HG03196 (cell line): ENCODE data around the gene HUNK.
"Not testable (repeated sequence)": the region's sequence is repeated elsewhere in the genome, so short reads cannot be mapped to it uniquely, and the experiment has no call there.

Experiments
- ATAC-seq: cut with Tn5 transposase; IDR thresholded peaks from one replicate; pipeline ENCODE4 v1.9.1; 2021; ENCODE audit not compliant: unreplicated experiment

The HUNK gene

DNA sequence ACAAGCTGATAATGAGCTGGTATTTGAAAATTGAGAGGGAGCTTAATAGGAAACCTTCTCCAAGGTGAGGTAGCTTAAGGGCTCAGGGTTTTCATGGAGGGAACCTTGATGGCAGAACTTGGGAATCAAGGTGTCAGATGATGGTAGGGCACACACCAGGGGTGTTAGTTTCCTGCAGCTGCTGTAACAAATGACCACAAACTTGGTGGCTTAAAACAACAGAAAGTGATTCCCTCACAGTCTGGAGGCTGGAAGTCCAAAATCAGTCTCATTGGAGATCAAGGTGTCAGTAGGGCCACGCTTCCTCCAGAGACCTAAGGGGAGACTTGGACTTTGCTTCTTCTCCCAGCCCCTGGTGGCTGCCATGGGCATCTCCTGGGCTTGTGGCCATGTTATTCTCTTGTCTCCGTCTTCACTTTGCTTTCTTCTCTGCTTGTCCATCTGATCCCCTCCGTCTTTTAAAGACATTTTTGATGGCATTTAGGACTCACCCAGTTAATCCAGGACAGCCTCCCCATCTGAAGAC lies 45.5 kb downstream of the HUNK start:
- no peak for ATAC-seq

DNA sequence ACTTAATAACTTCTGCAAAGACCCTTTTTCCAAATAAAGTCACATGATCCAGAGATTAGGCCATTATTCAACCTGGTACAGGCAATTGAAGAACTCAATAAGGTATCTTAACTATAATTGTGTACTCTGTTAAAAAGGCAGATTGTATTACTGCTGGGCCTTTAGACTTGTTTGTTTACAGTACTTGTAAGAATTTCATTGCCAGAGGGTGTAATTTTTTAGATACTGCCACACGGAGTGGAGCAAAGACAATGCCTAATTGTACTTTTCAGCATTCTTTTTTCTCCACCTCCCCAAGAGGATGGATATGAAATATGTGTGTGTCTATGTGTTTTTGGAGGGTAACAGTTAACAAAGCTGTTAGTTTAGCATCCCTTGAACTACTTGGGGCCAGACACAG lies 47.5 kb downstream of the HUNK start:
- ATAC-seq: no peak

DNA sequence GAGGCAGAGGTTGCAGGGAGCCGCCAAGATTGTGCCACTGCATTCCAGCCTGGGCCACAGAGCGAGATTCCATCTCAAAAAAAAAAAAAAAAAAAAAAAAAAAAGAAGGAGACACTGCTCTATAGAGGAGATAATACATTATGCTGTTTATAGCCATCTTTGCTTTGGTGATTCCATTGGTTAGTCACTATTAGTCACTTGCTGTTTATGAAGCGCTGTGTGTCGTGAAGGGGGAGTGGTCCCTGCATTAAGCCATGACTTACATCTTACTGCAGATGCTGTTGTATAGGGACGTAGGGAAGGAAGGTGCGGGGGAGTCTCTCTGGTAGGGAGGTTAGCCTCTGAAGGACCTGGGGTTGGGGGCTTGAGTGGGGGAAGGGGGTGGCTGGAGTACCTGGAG lies 48.3 kb downstream of the HUNK start:
- ATAC-seq: no peak

DNA sequence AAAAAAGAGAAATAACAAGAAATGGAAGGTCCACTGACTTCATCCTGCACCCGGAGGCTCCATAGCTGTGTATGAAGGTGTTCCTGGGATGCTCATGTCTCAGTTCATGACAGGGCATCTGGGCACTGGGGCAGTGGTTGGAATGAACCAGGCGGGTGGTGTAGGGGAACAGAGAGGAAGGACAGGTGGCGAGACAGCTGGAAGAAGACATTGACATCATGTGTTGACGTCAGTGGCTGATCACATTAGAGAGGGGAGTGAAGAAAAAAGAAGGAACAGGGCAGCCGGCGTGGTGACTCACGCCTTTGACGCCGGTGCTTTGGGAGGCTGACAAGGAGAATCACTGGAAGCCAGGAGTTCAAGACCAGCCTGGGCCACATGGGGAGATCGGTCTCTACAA lies 50.1 kb downstream of the HUNK start:
- no peak for ATAC-seq

DNA sequence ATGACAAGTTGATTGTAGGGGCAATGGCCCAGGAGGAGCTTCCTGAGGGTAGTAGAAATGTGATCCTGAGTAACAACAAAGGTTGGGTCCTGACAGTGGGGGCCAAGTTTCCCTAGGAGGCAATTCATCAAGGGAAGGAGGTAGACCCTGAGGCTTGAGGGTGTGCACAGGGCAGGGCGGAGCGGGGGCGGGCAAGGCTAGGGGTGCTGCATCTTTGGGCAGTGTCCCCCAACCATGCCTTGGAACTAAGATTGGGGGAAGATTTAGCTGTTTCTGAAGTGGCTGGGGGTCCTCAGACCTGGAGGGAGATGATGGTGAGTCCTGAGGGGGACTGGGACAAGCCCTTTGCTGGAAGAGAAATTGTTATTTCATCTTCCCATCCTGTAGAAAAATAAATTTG lies 50.9 kb downstream of the HUNK start:
- no peak for ATAC-seq

DNA sequence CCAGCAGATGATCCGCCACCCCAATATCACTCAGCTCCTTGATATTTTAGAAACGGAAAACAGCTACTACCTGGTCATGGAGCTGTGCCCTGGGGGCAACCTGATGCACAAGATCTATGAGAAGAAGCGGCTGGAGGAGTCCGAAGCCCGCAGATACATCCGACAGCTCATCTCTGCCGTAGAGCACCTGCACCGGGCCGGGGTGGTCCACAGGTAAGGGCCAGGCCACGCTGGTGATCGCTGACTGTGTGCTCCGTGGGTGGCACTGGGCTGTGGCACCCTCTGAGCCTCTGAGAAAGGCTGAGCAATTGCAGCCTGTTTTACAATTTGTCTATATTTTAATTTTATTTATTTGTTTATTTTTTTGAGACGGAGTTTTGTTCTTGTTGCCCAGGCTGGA lies 51.7 kb downstream of the HUNK start:
- ATAC-seq: no peak

DNA sequence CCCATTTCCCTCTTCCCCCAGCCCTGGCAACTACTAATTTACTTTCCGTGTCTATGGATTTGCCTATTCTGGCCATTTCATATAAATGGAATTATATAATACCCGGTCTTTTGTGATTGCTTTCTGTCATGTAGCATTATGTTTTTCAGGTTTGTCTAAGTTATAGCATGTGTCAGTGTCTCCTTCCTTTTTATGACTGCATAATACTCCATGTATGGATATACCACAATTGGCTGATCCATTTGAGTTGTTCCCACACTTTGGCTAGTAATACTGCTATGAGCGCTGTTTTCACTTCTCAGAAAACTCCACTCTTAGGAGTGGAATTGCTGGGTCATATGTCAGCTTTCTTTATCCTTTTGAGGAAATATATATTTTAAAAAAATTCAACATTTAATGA lies 53.7 kb downstream of the HUNK start:
- ATAC-seq: no peak

DNA sequence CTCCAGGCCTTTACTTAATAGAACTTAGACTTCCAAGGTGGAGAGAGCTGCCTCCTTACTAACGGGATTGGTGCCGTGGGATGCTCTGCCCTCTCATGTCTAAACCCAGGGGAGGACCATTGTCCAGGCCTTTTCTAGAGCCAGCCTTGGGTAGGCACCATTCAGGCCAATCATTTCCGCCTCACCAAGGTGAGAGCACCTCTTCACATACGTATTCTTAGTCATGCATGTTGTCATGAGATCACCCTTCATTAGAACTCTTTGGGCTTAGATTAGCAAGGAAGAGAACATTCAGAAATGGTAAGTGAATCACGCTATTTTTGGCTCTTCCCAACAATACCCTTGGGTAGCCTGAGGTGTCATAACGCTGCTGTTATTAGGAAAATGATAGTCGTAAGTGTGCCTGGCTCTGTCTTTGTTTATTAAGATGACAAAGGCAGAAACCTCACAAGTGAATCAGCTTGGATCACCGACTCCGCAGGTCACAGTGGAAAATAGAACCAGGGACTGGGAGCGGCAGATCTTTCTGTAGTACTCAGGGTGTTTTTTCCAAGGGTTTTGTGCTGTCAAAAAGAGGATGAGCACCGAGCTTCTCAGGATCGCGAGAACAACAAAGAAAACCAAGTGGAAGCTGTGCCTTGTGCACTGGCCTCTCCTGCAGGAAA lies 55.0 kb downstream of the HUNK start:
- no peak for ATAC-seq

DNA sequence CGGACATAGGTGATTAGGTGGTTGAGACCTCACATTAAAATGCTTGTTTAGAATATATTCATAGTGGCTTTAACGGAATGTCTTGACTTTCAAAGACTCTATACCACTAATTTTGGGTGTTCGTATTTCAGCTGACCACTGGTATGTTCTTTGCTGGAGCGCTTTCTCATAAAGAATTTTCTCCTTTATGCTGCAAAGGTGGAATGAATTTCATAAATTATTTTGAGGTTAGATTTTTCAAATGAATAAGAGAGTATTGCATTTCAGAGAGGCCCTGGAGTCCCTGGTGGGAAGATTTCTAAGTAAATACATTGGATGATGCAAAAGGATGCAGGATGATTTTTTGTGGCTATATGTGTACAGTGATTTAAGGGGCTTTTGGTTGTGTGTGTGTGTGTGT lies 55.8 kb downstream of the HUNK start:
- ATAC-seq: no peak

DNA sequence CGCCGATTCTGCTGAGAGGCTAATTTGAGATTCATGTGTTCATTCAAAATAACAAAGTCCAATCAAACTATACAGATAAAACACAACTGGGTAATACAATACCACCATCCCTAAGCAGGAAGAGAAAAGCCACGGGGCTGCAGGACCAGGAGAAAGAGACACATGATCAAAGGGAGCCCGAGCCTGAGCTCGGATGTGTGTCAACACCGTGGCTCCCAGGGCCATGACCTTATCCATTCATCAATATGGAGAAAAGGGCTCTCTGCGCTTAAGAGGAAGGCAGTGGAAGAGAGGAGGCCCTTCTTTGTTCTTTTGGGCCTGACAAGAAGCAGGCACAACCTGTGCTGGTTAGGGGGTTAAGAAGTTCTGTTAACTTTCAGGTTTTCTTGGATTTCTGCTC lies 56.7 kb downstream of the HUNK start:
- no peak for ATAC-seq

DNA sequence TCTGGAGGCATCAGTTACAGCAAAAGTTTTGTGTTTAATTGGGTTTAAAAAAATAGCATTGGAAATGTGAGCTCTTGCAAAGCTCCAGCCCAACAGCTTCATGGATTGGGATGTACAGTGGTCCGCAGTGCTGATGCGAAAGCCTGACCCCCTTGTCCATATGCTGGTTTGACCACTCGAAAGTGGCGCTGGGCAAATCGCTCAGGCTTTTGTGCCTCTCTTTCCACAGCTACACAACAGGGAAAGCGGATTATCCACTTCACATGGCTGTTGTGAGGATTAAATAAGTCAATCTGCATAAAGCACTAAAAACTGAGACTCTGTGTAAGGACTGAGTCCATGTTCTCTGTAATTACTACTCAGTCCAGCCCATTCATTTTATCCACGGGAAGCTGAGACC lies 57.2 kb downstream of the HUNK start:
- ATAC-seq: no peak

DNA sequence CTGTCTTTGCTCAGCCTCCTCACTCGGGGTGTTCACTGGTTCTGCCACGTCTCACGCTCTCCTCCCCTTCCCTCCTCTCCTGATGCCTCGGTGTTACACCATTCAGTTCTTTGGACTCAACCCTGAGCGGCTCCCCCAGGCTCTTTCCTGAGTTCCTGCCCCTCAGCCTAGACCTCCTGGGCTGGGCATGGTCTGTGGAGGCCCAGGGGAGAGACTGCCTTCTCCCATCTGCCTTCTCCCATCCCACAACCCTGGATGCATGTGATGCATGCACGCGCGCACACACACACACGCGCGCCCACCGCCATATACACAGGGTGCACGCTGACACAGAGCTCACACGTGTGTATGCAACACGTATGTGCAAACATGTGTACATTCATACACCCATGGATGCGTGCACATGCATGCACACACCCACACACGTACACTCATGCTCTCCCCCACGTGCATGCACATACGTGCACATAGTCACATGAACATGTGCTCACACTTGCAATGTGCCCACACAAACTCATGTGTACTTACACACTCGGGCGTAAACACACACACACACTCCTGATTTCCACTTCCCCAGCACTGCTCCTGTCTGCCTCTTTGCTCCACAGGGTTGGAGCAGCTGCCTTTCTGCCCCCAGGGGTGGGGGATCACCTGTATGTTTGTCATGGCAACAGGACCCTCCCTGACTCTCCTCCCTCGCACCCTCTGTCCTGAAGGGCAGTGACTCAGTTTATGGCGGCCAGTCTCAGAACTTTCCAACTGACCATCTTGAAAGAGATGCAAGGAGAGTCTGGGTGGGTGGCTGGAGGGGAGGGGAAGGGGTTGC lies 59.0 kb downstream of the HUNK start:
- no peak for ATAC-seq

DNA sequence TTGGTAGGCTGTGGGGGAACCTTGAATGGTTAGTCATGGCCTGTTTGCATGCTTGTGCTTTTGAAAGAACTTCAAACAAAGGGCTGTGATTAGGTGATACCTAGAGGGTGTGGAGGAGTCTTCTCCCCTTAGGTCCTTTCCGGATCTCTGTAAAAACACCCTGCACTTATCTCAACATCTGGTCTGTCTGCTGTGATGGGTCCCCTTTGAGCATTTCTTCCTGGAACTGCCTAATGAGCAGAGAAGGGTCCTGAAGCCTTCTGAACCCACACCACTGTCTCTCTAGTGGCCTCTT lies 59.6 kb downstream of the HUNK start:
- ATAC-seq: no peak

DNA sequence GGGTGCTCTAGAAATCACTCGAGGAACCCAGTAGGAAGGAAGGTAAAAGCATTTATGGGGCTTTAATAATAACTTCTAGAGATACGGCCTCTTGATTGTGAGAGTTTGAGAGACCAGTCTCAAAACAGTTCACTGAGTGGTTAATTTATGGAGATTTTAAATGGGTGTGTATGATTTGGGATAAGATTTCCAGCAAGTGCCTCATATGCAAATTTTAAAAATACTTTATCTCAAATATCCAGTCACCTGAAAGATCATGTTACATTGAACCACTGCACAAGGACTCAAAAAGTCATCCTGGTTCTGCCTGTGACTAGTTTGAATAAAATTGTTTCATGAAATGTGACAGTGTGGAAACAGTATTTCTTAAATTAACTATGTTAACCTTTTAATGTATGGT lies 64.5 kb downstream of the HUNK start:
- no peak for ATAC-seq

DNA sequence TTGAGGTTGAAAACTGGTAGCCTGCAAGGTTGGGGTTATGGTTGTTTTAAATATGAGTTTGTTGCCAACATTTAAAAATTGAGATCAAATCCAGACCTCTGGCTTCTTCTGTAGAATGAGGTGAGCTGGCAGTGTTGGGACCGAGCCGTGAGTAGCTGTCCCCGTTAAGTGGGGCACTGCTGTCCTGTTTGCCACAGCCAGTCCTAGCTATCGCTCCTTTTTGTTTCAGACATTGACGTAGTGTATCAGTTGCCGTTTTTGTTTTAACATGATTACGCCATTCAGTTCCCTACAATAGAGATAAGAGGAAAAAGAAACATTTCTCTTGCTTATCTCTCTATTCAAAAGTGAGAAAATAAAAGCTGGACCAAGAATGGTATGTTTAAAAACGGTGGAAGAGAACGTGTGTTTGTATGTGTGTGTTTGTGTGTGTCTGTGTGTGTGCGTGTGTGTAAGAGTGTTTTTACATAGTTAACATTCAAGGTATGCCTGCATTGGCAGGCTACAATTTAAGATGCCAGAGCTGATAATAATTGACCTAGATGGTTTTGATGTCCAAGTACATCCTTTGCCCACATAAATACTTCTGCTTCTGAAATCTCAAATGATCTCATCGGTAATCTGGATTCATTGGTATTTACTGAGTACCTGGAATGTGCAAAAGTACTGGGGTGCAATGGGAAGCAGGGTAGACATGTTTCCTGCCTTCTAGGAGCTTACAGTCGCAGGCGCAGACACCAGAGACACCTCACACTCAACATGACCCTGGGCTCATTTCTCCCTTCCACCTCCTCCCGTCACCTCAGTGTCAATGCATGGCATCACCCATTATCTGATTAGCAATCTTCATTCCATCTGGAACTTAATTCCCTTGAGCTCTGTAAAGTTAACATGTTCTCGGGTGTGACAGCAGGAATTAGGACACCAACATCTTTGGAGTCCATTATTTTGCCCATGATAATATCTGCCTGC lies 65.8 kb downstream of the HUNK start:
- no peak for ATAC-seq

DNA sequence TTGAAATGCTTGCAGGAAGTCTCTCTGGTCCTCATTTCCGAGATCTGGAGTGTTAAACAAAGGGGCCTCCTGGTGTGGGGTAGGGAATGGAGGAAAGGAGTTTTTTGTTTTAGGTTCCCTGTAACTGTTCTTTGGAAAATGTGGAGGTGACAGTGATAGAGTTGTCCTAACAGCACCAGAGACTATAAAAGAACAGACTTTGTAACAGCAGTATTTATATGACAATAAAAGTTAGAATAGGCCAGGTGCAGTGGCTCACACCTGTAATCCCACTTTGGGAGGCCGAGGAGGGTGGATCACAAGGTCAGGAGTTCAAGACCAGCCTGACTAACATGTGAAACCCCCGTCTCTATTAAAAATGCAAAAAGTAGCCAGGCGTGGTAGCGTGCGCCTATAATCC lies 68.9 kb downstream of the HUNK start:
- ATAC-seq: no peak

DNA sequence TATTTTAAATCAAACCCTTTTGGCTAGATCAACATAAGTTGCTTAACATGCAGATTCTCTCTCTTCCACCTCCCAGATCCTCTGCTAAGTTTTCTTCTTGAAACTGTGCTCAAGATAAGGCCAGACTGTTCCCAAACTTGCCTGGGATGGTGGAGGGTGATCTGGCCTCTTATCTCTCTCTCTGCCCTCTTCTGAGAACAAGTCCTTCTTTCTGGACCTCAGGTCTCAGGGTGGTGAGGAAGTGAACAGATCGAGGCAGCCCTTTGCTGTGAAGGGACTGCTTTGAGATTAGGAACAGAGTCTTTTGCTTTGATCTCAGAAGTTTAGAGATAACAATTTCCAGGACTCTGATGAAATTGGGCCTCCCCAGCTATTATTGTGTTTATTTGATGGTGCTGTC lies 70.7 kb downstream of the HUNK start:
- ATAC-seq: no peak

DNA sequence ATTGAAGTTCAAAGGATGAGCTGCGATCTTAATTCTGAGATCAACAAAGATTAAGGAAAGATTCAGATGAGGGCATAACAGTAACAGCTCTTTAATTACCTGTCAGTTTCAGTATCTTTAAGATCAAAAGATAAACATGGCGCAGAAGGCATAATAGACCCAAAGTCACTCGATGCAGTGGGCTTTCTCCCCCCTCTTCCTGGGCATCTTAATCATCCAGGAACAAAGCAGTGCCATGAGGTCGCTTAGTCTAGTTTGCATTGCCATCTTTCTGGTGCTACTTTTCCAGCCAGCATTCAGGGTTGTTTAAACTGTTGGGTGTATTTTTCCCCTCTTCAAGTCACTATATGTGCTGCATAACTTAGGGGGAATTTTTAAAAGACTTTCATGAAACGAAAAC lies 72.3 kb downstream of the HUNK start:
- no peak for ATAC-seq

DNA sequence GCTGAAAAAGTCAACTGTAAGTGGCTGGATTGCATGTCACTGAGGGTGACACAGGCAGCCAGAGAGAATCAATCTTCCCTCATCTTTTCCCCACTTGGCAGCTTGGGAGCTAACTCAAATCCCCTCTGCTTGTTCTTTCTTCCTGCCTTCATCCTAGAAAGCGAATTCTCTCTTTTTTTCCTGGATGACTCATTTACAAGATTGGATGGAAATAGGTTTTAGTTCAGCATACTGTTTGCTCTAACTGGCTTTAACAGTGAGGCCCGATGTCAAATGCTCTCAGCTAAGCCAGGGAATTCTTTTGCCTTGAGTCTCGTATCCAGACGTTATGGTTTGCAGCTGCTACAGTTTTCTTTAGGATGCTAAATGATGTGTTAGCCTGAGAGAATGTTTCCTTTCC lies 72.7 kb downstream of the HUNK start:
- ATAC-seq: no peak

DNA sequence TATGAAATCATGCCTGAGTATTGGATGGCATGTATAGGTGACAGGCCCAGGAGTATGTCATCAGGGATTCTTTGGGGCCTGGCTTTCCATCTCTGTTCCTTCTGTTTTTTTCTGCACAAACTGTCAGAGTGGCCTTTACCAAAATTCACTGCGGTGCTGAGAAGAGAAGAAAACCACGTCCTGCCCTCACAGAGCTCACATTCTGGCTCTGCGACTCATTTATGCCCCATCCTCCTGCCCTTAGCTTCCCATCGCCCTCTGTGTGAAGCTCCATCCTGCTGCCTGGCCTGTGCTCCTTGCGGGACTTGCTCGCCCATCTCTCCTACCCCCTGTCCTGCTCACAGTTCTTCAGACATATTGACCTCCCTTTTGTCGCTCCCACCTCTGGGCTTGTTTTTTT lies 73.4 kb downstream of the HUNK start:
- ATAC-seq: no peak

DNA sequence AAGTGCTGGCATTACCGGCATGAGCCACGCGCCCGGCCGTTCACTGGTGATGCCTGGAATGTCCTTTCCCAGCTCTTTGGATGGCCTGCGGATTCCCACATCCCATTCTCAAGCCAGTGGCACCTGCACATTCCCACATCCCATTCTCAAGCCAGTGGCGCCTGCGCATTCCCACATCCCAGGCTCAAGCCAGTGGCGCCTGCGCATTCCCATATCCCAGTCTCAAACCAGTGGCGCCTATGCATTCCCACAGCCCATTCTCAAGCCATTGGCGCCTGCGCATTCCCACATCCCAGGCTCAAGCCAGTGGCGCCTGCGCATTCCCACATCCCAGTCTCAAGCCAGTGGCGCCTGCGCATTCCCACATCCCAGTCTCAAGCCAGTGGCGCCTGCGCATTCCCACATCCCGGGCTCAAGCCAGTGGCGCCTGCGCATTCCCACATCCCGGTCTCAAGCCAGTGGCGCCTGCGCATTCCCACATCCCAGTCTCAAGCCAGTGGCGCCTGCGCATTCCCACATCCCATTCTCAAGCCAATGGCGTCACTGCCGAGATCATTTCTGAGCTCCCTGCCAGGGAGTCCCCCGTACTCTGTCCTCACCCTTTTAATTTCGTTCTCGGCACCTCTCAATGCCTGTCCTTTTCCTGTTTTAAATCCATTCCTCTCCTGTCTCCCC lies 74.2 kb downstream of the HUNK start:
- not testable (repeated sequence) for ATAC-seq
